Measurements from ENCODE around the gene CETN2.

DNA sequence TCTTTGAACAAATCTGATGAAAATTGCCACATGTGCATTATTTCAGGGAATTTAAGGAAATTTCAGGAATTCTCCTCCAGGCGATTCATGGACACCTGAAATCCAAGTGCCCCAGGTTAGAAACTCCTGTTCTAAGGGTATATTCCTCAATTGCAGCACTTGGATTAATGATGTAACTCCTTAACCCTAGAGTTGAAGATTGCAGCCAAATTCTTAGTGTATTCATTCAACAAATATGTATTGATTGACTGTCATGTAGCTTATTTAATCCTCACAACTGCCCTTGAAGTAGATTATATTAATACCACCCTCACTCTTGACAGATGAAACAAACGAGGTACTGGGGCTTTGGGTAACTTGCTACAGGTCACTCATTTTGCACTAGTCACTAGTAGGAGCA, 11.3 kb downstream of the CETN2 start:
- TF ChIP-seq, protein P1, sequence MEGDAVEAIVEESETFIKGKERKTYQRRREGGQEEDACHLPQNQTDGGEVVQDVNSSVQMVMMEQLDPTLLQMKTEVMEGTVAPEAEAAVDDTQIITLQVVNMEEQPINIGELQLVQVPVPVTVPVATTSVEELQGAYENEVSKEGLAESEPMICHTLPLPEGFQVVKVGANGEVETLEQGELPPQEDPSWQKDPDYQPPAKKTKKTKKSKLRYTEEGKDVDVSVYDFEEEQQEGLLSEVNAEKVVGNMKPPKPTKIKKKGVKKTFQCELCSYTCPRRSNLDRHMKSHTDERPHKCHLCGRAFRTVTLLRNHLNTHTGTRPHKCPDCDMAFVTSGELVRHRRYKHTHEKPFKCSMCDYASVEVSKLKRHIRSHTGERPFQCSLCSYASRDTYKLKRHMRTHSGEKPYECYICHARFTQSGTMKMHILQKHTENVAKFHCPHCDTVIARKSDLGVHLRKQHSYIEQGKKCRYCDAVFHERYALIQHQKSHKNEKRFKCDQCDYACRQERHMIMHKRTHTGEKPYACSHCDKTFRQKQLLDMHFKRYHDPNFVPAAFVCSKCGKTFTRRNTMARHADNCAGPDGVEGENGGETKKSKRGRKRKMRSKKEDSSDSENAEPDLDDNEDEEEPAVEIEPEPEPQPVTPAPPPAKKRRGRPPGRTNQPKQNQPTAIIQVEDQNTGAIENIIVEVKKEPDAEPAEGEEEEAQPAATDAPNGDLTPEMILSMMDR (IDR thresholded peaks at IDR 0.05), result no peak
- no peak for TF ChIP-seq POLR2AphosphoS5 (IDR thresholded peaks at IDR 0.05; ENCODE audit: low read depth, low read length)
- no peak for TF ChIP-seq TCF7L2 (IDR thresholded peaks at IDR 0.05; ENCODE audit: low read depth, low read length)

Data from Panc1 (cell line).